HAP-1 (cell line): ENCODE results near the gene FADD.
"Not testable (repeated sequence)": the region's sequence is repeated elsewhere in the genome, so short reads cannot be mapped to it uniquely, and the experiment has no call there.

Experiments
- DNase-seq, 2 experiments: peaks; one replicate each; pipeline ENCODE4 v3.0.0-alpha.2; 2016 to 2020; ENCODE audit warnings: low spot score in 2 of 2
- H3K27me3 ChIP-seq: fragments of 250-450 bp; sonication (Bioruptor Pico); 2 replicates; pipeline ENCODE4 v1.5.1; 2020; ENCODE audit warnings: low read depth, mild to moderate bottlenecking, moderate library complexity
- H3K36me3 ChIP-seq: fragments of 250-450 bp; sonication (Bioruptor Pico); replicated peaks from 2 replicates; pipeline ENCODE4 v1.5.1; 2020; ENCODE audit warnings: mild to moderate bottlenecking
- H3K4me1 ChIP-seq: fragments of 250-450 bp; sonication (Bioruptor Pico); 2 replicates; pipeline ENCODE4 v1.5.1; 2020; ENCODE audit warnings: mild to moderate bottlenecking
- H3K4me3 ChIP-seq: fragments of 250-450 bp; sonication (Bioruptor Pico); 2 replicates; pipeline ENCODE4 v1.5.1; 2020; ENCODE audit warnings: mild to moderate bottlenecking, moderate library complexity
- H3K9me3 ChIP-seq: fragments of 250-450 bp; sonication (Bioruptor Pico); 2 replicates; pipeline ENCODE4 v1.5.1; 2020; ENCODE audit warnings: mild to moderate bottlenecking, moderate library complexity
- in situ Hi-C: fragments of 300-500 bp; cut with MboI; formaldehyde crosslinking; loops from 3 replicates; pipeline ENCODE4 v1.14.3; 2020; ENCODE audit warnings: low sequenced_read_pairs, inconsistent platforms, mixed read lengths

FADD gene

GRCh38 chr11:70204466-70204799 is 1.3 kb downstream of the FADD start:
- H3K27me3 ChIP-seq: no peaks in the 10 kb centered on the region
- peaks cover 11% of the 10 kb centered on the region for H3K4me1 ChIP-seq
- no peak for DNase-seq
- H3K9me3 ChIP-seq: no peaks in the 10 kb centered on the region
- H3K4me3 ChIP-seq: peak overlapping the region; percentile 89
- in situ Hi-C loops: no loop called here
- H3K36me3 ChIP-seq: peaks cover 38% of the 10 kb centered on the region

- DNase-seq: no peak
- H3K9me3 ChIP-seq: no peaks in the 10 kb centered on the region
- H3K27me3 ChIP-seq: no peaks in the 10 kb centered on the region
- H3K4me3 ChIP-seq: peak overlapping the region; percentile 89; the same call in 1 of the 2 replicates
- H3K36me3 ChIP-seq: peaks cover 38% of the 10 kb centered on the region
- in situ Hi-C loops: no loop called here
- H3K4me1 ChIP-seq: peaks cover 17% of the 10 kb centered on the region
Observed at GRCh38 chr11:70205049-70205725, 2.1 kb downstream of the FADD start.

GRCh38 chr11:70205766-70206165 is 2.7 kb downstream of the FADD start:
- in situ Hi-C loops: no loop called here
- DNase-seq: no peak
- Histone ChIP-seq H3K27me3 (no peaks in the 10 kb centered on the region), H3K36me3 (peaks cover 38% of the 10 kb centered on the region), H3K4me1 (peaks cover 21% of the 10 kb centered on the region), H3K4me3 (no peak overlapping the region), H3K9me3 (no peaks in the 10 kb centered on the region)

- Histone ChIP-seq H3K9me3 (no peaks in the 10 kb centered on the region), H3K27me3 (no peaks in the 10 kb centered on the region), H3K4me1 (peaks cover 21% of the 10 kb centered on the region), H3K36me3 (peaks cover 38% of the 10 kb centered on the region), H3K4me3 (no peak overlapping the region)
- DNase-seq: no peak
- in situ Hi-C loops: no loop called here
Observed at GRCh38 chr11:70206226-70206981, 3.3 kb downstream of the FADD start.

GRCh38 chr11:70206982-70207376 is 3.9 kb downstream of the FADD start:
- in situ Hi-C loops: no loop called here
- no peak for DNase-seq
- H3K4me1 ChIP-seq: peaks cover 21% of the 10 kb centered on the region
- no peaks in the 10 kb centered on the region for H3K27me3 ChIP-seq
- no peaks in the 10 kb centered on the region for H3K9me3 ChIP-seq
- no peak overlapping the region for H3K4me3 ChIP-seq
- peaks cover 38% of the 10 kb centered on the region for H3K36me3 ChIP-seq

- Histone ChIP-seq H3K36me3 (peaks cover 38% of the 10 kb centered on the region), H3K4me1 (peaks cover 19% of the 10 kb centered on the region), H3K4me3 (no peak overlapping the region), H3K27me3 (no peaks in the 10 kb centered on the region), H3K9me3 (no peaks in the 10 kb centered on the region)
- in situ Hi-C loops: no loop called here
- no peak for DNase-seq
Observed at GRCh38 chr11:70207531-70208131, 4.5 kb downstream of the FADD start.

- Histone ChIP-seq H3K9me3 (no peaks in the 10 kb centered on the region), H3K4me3 (no peak overlapping the region), H3K27me3 (no peaks in the 10 kb centered on the region), H3K36me3 (peaks cover 35% of the 10 kb centered on the region), H3K4me1 (peaks cover 15% of the 10 kb centered on the region)
- in situ Hi-C loops: no loop called here
- DNase-seq: no peak
Observed at GRCh38 chr11:70209391-70209912, 6.4 kb downstream of the FADD start.

- DNase-seq: peak; percentile 53 to 58
- Histone ChIP-seq H3K4me3 (no peak overlapping the region), H3K4me1 (peaks cover 10% of the 10 kb centered on the region), H3K27me3 (no peaks in the 10 kb centered on the region), H3K36me3 (peaks cover 32% of the 10 kb centered on the region), H3K9me3 (no peaks in the 10 kb centered on the region)
- in situ Hi-C loops: no loop called here
Observed at GRCh38 chr11:70210051-70210501, 7.0 kb downstream of the FADD start.

- in situ Hi-C loops: no loop called here
- DNase-seq: no peak
- Histone ChIP-seq H3K36me3 (peaks cover 30% of the 10 kb centered on the region), H3K9me3 (no peaks in the 10 kb centered on the region), H3K4me3 (no peak overlapping the region), H3K27me3 (no peaks in the 10 kb centered on the region), H3K4me1 (peaks cover 10% of the 10 kb centered on the region)
Observed at GRCh38 chr11:70210530-70210929, 7.4 kb downstream of the FADD start.

- in situ Hi-C loops: no loop called here
- H3K9me3 ChIP-seq: no peaks in the 10 kb centered on the region
- no peak overlapping the region for H3K4me3 ChIP-seq
- H3K4me1 ChIP-seq: peaks cover 10% of the 10 kb centered on the region
- no peak for DNase-seq
- H3K27me3 ChIP-seq: no peaks in the 10 kb centered on the region
- H3K36me3 ChIP-seq: peaks cover 14% of the 10 kb centered on the region
Observed at GRCh38 chr11:70212227-70212811, 9.2 kb downstream of the FADD start.

- H3K9me3 ChIP-seq, H3K36me3 ChIP-seq, H3K4me3 ChIP-seq, H3K27me3 ChIP-seq, DNase-seq, in situ Hi-C loops, H3K4me1 ChIP-seq: not testable (repeated sequence)
Observed at GRCh38 chr11:70217388-70217787, 14.3 kb downstream of the FADD start.

GRCh38 chr11:70218076-70218475 is 15.0 kb downstream of the FADD start:
- in situ Hi-C loops, DNase-seq, H3K27me3 ChIP-seq, H3K4me3 ChIP-seq, H3K4me1 ChIP-seq, H3K9me3 ChIP-seq, H3K36me3 ChIP-seq: not testable (repeated sequence)

GRCh38 chr11:70220136-70220535 is 17.0 kb downstream of the FADD start:
- H3K4me3 ChIP-seq: no peak overlapping the region
- in situ Hi-C loops: no loop called here
- H3K4me1 ChIP-seq: no peaks in the 10 kb centered on the region
- no peaks in the 10 kb centered on the region; the same call in 1 of the 2 replicates for H3K27me3 ChIP-seq
- H3K36me3 ChIP-seq: no peaks in the 10 kb centered on the region
- DNase-seq: no peak
- no peaks in the 10 kb centered on the region for H3K9me3 ChIP-seq

GRCh38 chr11:70220920-70221319 is 17.8 kb downstream of the FADD start:
- in situ Hi-C loops: no loop called here

More at GRCh38 chr11:70220920-70221319, 17.8 kb downstream of the FADD start:
- DNase-seq: peak in 1 of 2 experiments; percentile 18
- Histone ChIP-seq H3K27me3 (no peaks in the 10 kb centered on the region; the same call in 1 of the 2 replicates), H3K4me1 (no peaks in the 10 kb centered on the region), H3K4me3 (no peak overlapping the region), H3K36me3 (no peaks in the 10 kb centered on the region), H3K9me3 (no peaks in the 10 kb centered on the region)
